CD14-positive monocyte (primary cell): ENCODE results near the gene RBMS1. TPM values are rescaled to one million over a fixed set of nuclear protein-coding genes. Genes with fewer than 3 reads are reported as not detected.

Source experiments
- DNase-seq, 3 donors: peaks; one replicate each; pipeline ENCODE4 v3.0.0-alpha.2; 2011 to 2022
- H2AFZ ChIP-seq: 2 replicates; pipeline ENCODE4 v1.6.0; 2012; ENCODE audit warnings: mild to moderate bottlenecking, low read depth, low read length, inconsistent platforms; ENCODE audit not compliant: insufficient read depth, poor library complexity, severe bottlenecking
- H3K27ac ChIP-seq, 2 donors: 1 replicate in 1 of 2; 2 replicates in 1 of 2; pipeline ENCODE4 v1.5.1; 2012 to 2013; ENCODE audit warnings: low read length in 2 of 2, control low read depth in 1 of 2, inconsistent platforms in 1 of 2, low read depth in 1 of 2, mild to moderate bottlenecking in 1 of 2
- H3K27me3 ChIP-seq, 2 donors: one replicate each; pipeline versions ENCODE4 v1.6.0 to v1.6.1; 2011 to 2013; ENCODE audit warnings: low read length in 2 of 2; ENCODE audit not compliant: control insufficient read depth in 2 of 2, insufficient read depth in 2 of 2
- H3K36me3 ChIP-seq, 2 donors: replicated peaks in 1 of 2; 1 replicate in 1 of 2; 2 replicates in 1 of 2; pipeline versions ENCODE4 v1.5.1 to v1.6.1; 2012 to 2013; ENCODE audit warnings: low read length in 2 of 2, control low read depth in 1 of 2, inconsistent platforms in 1 of 2, mild to moderate bottlenecking in 1 of 2; ENCODE audit not compliant: insufficient read depth in 2 of 2, control insufficient read depth in 1 of 2
- H3K4me1 ChIP-seq, 2 donors: 1 replicate in 1 of 2; 2 replicates in 1 of 2; pipeline versions ENCODE4 v1.5.1 to v1.6.1; 2012 to 2013; ENCODE audit warnings: low read length in 2 of 2, control low read depth in 1 of 2, inconsistent platforms in 1 of 2, mild to moderate bottlenecking in 1 of 2, moderate library complexity in 1 of 2; ENCODE audit not compliant: insufficient read depth in 2 of 2, control insufficient read depth in 1 of 2
- H3K4me2 ChIP-seq: replicated peaks from 2 replicates; pipeline ENCODE3; 2012; ENCODE audit warnings: low read length, moderate library complexity, mild to moderate bottlenecking; ENCODE audit not compliant: poor library complexity, severe bottlenecking; ENCODE audit errors: extremely low read depth
- H3K4me3 ChIP-seq, 3 experiments: fragments of 200-600 bp in 1 of 3; sonication (generic) in 1 of 3; replicated peaks in 1 of 3; 1 replicate in 2 of 3; 2 replicates in 1 of 3; pipeline ENCODE4 v1.5.1; 2011 to 2013; ENCODE audit warnings: low read length in 3 of 3, mild to moderate bottlenecking in 3 of 3, control low read depth in 2 of 3, low read depth in 2 of 3, inconsistent platforms in 1 of 3, moderate library complexity in 1 of 3
- H3K79me2 ChIP-seq: 2 replicates; pipeline ENCODE4 v1.6.0; 2012; ENCODE audit warnings: mild to moderate bottlenecking, control low read depth, inconsistent platforms, low read length, moderate library complexity; ENCODE audit not compliant: insufficient read depth
- H3K9ac ChIP-seq: 2 replicates; pipeline ENCODE4 v1.6.0; 2017; ENCODE audit warnings: low read length, mild to moderate bottlenecking; ENCODE audit not compliant: insufficient read depth, poor library complexity, severe bottlenecking
- H3K9me3 ChIP-seq, 2 donors: replicated peaks in 1 of 2; 1 replicate in 1 of 2; 2 replicates in 1 of 2; pipeline versions ENCODE4 v1.5.1 to v1.6.1; 2012 to 2013; ENCODE audit warnings: low read length in 2 of 2, control low read depth in 1 of 2; ENCODE audit not compliant: control insufficient read depth in 1 of 2, insufficient read depth in 1 of 2
- H4K20me1 ChIP-seq: 2 replicates; pipeline ENCODE4 v1.6.0; 2012; ENCODE audit warnings: mild to moderate bottlenecking, low read length, control low read depth, moderate library complexity; ENCODE audit not compliant: insufficient read depth
- H3K27ac Mint-ChIP-seq, 7 donors: one replicate each; pipeline ENCODE4 v1.8.0; 2020; ENCODE audit warnings: mild to moderate bottlenecking in 7 of 7, mixed read lengths in 7 of 7, moderate library complexity in 6 of 7, inconsistent platforms in 2 of 7
- H3K27me3 Mint-ChIP-seq, 3 donors: one replicate each; pipeline ENCODE4 v1.8.0; 2021 to 2022; ENCODE audit warnings: low read depth in 3 of 3, mild to moderate bottlenecking in 3 of 3, mixed read lengths in 3 of 3, moderate library complexity in 3 of 3, inconsistent platforms in 1 of 3
- H3K36me3 Mint-ChIP-seq, 2 donors: one replicate each; pipeline ENCODE4 v1.8.0; 2020; ENCODE audit warnings: mixed read lengths in 2 of 2, inconsistent platforms in 1 of 2, mild to moderate bottlenecking in 1 of 2
- H3K4me1 Mint-ChIP-seq: one replicate; pipeline ENCODE4 v1.8.0; 2020; ENCODE audit warnings: mild to moderate bottlenecking, mixed read lengths
- H3K4me3 Mint-ChIP-seq, 2 donors: one replicate each; pipeline ENCODE4 v1.8.0; 2020; ENCODE audit warnings: mild to moderate bottlenecking in 2 of 2, mixed read lengths in 2 of 2, moderate library complexity in 1 of 2
- H3K9me3 Mint-ChIP-seq, 7 donors: one replicate each; pipeline ENCODE4 v1.8.0; 2020 to 2022; ENCODE audit warnings: mixed read lengths in 7 of 7, mild to moderate bottlenecking in 6 of 7, moderate library complexity in 6 of 7, inconsistent platforms in 2 of 7
- CTCF ChIP-seq: fragments of 200-600 bp; IDR thresholded peaks from one replicate; pipeline ENCODE4 v1.8.0; 2022; ENCODE audit warnings: antibody characterized with exemption, mild to moderate bottlenecking
- WGBS: methylation state at CpG from one replicate; pipeline ENCODE4 v1.1.5; 2013; ENCODE audit warnings: missing lambda C conversion rate; ENCODE audit not compliant: insufficient coverage; 5-methylcytosine and 5-hydroxymethylcytosine counted together
- intact Hi-C, 2 donors: fragments of 100-400 bp; cut with micrococcal nuclease; formaldehyde crosslinking; loops; one replicate each; pipeline versions ENCODE4 v1.15.0 to v1.15.1; 2023
- polyA plus RNA-seq, 3 donors: library from polyadenylated mRNA; depleted of rRNA in 1 of 3; unstranded in 2 of 3; stranded (reverse) in 1 of 3; fragments of 300-500 nt in 2 of 3; fragments of >200 nt in 1 of 3; fragmentation: Illumina TruSeq in 2 of 3; gene quantifications; 1 replicate in 2 of 3; 2 replicates in 1 of 3; pipeline ENCODE4 v1.2.3, GENCODE V29; 2012 to 2021

Gene RBMS1
- polyA plus RNA-seq, 3 donors: 88.2 to 91.2 (median 89.4) TPM

DNA sequence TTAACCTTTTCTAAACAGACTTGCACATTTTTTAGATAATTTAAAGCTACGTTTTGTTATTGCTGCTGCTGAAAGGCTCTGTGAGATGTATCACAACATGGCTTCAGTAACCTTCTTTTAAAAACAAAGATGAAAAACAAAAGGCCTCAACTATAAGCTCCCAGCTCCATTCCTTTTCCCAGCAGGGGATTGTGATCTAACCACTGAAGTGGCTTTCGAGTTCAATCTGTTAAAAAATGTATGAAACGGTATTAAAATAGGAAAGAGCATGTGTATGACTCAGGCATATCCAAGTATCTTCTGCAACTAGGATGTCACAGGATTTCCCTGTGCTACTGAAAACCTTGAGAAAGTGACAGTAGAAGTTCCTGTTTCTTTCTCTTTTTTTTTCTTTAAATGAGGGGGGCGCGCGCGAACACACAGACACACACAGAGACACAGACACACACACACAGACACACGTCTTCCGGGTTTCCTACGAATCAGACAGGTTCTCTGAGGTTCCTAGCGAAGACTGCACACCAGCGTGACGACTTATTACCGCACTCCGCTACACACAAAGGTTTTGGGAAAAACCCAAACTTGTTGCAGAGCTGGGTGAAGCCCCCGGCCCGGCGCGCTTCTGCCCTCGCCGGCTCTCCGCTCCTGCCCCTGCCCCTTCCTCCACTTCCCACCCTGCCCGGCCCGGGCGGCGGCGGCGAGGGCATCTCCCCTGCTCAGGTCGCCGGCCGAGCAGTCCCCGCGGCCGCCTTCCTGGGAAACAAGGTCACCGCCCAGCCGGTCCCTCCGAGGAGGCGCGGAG, 86.8 kb downstream of the RBMS1 start:
- Histone ChIP-seq H3K4me1 (peaks cover 48 to 69% of the 10 kb centered on the region in 2 donors), H3K36me3 (peaks cover 0 to 5% of the 10 kb centered on the region in 2 donors), H3K9ac (peak overlapping the region; percentile 98), H3K4me3 (peak overlapping the region; percentile 71 to 87 (median 77)), H4K20me1 (peaks cover 48% of the 10 kb centered on the region), H3K27ac (peak overlapping the region; percentile 92 to 96), H3K27me3 (no peaks in the 10 kb centered on the region), H3K79me2 (peaks cover 53% of the 10 kb centered on the region), H3K9me3 (no peaks in the 10 kb centered on the region), H2AFZ (peak overlapping the region; percentile 79), H3K4me2 (peak overlapping the region; percentile 71)
- TF ChIP-seq CTCF: no peak
- H3K4me3 Mint-ChIP-seq: peak overlapping the region; percentile 87 to 97
- peaks cover 0 to 2% (median 0%) of the 10 kb centered on the region in 7 donors for H3K9me3 Mint-ChIP-seq
- H3K27ac Mint-ChIP-seq: peak overlapping the region; percentile 95 to 99 (median 98)
- intact Hi-C loops: loop anchor here (5.0 to 10.0 kb wide), 4 partner anchors 34 to 69 kb away; no protein-coding TSS in a partner anchor
- peaks cover 72% of the 10 kb centered on the region for H3K4me1 Mint-ChIP-seq
- H3K36me3 Mint-ChIP-seq: peaks cover 17 to 20% of the 10 kb centered on the region in 2 donors
- under 1% methylated on average over 32 of the region's 39 CpGs for WGBS
- peak; percentile 87 to 96 (median 90) for DNase-seq
- H3K27me3 Mint-ChIP-seq: no peaks in the 10 kb centered on the region

DNA sequence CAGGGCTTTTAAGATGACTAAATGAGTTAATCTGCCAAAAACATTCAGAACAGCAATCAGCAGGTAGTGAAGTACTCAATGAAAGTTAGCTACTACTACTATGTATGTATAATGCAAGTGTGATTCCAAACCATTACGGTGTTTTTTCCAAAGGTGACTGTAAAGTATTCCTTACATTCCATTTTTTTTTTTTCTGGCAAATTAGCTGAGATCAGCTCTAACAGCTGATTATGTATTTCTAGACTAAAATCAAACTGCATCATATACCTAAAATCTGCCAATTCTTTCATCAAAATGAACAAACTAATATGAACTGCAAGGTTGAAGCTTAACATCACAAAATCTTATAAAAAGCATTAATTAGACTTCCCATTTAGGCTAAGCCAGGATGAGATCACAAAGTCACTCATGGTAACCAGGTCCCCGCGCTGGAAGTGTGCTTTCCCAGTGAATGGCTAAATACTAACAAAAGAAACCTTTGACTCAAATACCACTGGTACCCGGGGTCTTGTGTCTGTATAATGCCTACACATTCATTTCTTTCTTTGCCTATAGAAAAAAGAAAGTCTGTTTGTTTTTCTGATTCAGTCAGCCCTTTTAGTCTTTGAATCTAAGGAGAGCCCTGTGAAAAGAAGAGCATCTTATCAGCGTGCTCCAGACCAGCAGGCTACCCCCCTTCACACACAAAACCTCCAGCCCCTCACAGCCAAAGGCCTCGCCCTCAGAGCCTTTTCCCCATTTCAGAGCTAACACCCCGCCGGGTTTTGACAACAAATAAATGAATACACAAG, 88.3 kb downstream of the RBMS1 start:
- Histone ChIP-seq H3K9ac (no peak overlapping the region), H3K4me1 (peaks cover 36 to 61% of the 10 kb centered on the region in 2 donors), H3K9me3 (no peaks in the 10 kb centered on the region), H3K36me3 (peaks cover 0 to 14% of the 10 kb centered on the region in 2 donors), H3K27ac (peak overlapping the region in 1 of 2 donors; percentile 96), H3K79me2 (peaks cover 68% of the 10 kb centered on the region), H3K4me2 (peak overlapping the region; percentile 71), H3K27me3 (no peaks in the 10 kb centered on the region), H4K20me1 (peaks cover 63% of the 10 kb centered on the region), H3K4me3 (peak overlapping the region in 1 of 3 experiments; percentile 87), H2AFZ (no peak overlapping the region)
- intact Hi-C loops: loop anchor here (5.0 to 10.0 kb wide), 4 partner anchors 33 to 68 kb away; no protein-coding TSS in a partner anchor
- Mint-ChIP-seq H3K4me1 (peaks cover 68% of the 10 kb centered on the region), H3K9me3 (peaks cover 0 to 2% (median 0%) of the 10 kb centered on the region in 7 donors), H3K27ac (peak overlapping the region; percentile 80 to 99 (median 95)), H3K4me3 (peak overlapping the region; percentile 52 to 57), H3K36me3 (peaks cover 16 to 22% of the 10 kb centered on the region in 2 donors), H3K27me3 (no peaks in the 10 kb centered on the region)
- TF ChIP-seq CTCF: no peak
- no peak for DNase-seq
- 100% methylated on average over 2 of the region's 8 CpGs for WGBS
